NCI-H524 treated with DMSO at 0.1 percent for 48 hours (cell line): ENCODE measurements around the gene AFMID.
"Not testable (repeated sequence)": the region's sequence is repeated elsewhere in the genome, so short reads cannot be mapped to it uniquely, and the experiment has no call there.

Experiments used
- DNase-seq: peaks from one replicate; lab custom pipeline; 2025; lab: John Stamatoyannopoulos, UW

AFMID gene

GRCh38 chr17:78154903-78155811 is 32.0 kb upstream of the AFMID start:
- DNase-seq, result no peak

- DNase-seq, result no peak
These were observed 27.5 kb upstream of the AFMID start for GRCh38 chr17:78159575-78160158.

DNA sequence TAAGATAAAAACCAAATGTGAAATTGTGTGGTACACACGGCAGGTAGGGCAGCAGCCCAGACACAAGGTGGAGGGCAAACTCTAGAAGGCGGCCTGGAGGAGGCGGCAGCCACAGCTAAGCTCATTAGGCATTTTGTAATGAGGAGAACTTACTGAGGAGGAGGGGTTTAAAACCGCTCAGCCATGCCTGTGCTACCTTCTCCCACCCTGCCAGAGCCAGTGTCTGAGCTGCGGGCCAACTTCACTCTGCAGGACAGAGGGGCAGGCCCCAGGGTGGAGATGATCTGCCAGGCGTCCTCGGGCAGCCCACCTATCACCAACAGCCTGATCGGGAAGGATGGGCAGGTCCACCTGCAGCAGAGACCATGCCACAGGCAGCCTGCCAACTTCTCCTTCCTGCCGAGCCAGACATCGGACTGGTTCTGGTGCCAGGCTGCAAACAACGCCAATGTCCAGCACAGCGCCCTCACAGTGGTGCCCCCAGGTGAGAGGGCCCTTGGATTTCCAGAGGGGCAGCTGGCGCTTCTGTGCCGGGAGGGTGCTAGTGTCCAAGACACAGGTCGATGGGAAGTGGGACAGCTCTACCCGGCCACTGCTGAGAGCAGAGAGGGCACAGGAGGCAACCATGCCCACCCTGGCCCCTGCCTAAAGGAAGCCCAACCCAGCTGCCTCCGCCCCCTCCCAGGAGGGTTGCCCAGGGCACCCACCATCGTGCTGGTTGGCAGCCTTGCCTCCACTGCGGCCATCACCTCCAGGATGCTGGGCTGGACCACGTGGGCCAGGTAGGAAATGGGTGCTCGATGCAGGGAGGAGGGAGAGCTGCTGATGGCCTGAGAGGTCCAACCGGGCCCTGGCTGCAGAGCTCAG is 23.0 kb upstream of the AFMID start:
- DNase-seq, result no peak

- DNase-seq, result no peak
These were observed 22.2 kb upstream of the AFMID start for GRCh38 chr17:78164748-78165607.

- DNase-seq, result no peak
These were observed 20.7 kb upstream of the AFMID start for GRCh38 chr17:78166416-78166815.

- DNase-seq, result peak; percentile 22
These were observed 18.8 kb upstream of the AFMID start, which contains the start of gene SYNGR2 for GRCh38 chr17:78168242-78168902. SYNGR2 (plus strand) TSS chr17:78168581; CDS start chr17:78168617, 36 bp downstream.

DNA sequence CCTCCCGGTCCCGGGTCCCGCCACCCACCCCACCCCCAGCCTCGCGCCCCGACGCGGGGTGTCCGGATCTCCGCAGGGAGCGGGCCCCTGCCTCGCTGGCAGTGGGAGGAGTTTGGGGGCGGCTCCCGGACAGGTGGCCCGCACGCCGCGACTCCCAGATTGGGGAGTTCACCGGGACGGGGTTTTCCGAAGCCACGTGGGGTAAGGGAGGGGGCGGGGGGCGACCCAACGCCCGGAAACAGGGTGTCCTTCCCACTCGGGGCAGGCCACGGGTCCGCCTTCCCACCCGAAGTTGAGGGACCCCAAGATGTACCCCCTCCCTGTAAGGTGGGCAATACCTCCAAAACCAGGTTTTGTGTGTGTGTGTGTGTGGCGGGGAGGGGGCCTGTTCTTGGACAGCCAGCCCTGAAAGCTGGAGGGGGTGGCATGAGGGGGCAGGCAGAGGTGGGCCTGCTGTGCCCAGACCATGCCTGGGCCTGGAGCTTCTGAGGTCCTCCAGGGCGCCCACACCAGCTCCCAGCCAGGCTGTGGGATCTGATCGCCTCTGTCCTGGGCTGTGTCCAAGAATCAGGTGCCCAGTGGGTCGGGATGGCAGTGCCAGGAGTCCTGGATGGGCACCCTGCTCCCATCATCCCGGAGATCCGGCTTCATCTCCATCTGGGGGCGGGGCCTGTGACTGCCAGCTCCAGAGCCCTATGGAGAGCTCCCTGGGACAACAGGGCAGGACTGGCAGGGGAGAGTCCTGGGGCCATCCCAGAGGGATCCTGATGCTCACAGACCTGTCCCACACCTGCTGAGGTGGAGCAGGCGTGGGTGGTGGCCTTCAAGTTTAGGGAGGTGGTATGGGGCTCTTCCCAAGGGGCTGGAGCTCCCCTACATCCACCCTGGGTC is 18.0 kb upstream of the AFMID start:
- DNase-seq, result no peak

- DNase-seq, result no peak
These were observed 16.2 kb upstream of the AFMID start for GRCh38 chr17:78170692-78171590.

GRCh38 chr17:78171591-78172248 is 15.4 kb upstream of the AFMID start:
- DNase-seq, result not testable (repeated sequence)

DNA sequence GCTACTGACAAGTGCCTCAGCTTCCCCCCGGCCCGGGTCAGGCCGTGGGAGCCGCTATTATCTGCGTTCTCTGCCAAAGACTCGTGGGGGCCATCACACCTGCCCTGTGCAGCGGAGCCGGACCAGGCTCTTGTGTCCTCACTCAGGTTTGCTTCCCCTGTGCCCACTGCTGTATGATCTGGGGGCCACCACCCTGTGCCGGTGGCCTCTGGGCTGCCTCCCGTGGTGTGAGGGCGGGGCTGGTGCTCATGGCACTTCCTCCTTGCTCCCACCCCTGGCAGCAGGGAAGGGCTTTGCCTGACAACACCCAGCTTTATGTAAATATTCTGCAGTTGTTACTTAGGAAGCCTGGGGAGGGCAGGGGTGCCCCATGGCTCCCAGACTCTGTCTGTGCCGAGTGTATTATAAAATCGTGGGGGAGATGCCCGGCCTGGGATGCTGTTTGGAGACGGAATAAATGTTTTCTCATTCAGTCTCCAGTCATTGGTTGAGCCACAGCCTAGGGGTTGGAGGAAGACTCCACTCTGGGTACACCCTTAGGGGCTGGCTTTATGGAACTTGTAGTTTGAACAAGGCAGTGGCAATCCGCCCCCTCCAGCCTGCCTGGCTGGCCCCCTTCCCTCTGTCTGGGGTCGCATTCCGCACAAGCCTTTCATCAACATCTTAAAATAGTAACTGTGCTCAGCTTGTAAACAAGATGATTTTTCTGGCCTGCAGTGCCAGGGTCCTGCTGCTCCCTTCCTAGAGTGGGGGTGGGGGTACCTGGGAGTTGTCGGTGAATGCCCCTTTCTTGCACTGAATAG is 14.7 kb upstream of the AFMID start:
- DNase-seq, result no peak

GRCh38 chr17:78173097-78173715 is 14.0 kb upstream of the AFMID start:
- no peak for DNase-seq

- DNase-seq, result no peak
These were observed 12.8 kb upstream of the AFMID start for GRCh38 chr17:78174346-78174869.

GRCh38 chr17:78174870-78175642 is 12.1 kb upstream of the AFMID start:
- peak; percentile 92 for DNase-seq

- no peak for DNase-seq
These were observed 11.6 kb upstream of the AFMID start for GRCh38 chr17:78175643-78175981.

- peak; percentile 18 for DNase-seq
These were observed 10.6 kb upstream of the AFMID start for GRCh38 chr17:78176548-78177025.

DNA sequence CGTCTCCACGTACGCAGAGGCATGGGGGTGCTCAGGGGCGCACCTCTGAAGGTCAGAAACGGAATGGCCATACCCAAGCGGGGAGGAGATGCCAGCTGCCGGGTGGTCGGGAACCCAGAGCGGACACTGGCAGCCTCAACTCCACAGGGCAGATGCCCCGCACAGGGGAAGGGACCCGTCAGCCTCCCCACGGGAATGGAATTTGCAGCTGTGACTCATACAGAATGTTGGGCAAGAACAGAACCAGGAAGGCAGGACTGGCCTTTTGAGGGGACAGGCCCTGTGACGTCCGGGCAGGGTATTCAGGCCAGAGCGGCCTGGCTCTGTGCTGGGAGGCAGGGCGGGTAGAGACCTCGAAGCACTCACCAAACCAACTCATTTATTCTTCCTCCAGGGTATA is 7.8 kb upstream of the AFMID start:
- DNase-seq, result no peak
